ENCODE data around the gene ANO1. TPM values are rescaled to one million over a fixed set of nuclear protein-coding genes. Genes with fewer than 3 reads are reported as not detected.
A peak's percentile ranks its signal among the peaks of the same experiment; 100 is the strongest.

ANO1 gene
- polyA plus RNA-seq, 4 donors = 1.1 to 8.3 (median 2.9) TPM; not detected in 1

- DNase-seq (no peak), FAIRE-seq (no peak)
- no peaks in the 10 kb centered on the region for H3K36me3 ChIP-seq (ENCODE audit: control insufficient read depth in 3 of 3, insufficient read depth in 2 of 3, low read depth in 1 of 3, low read length in 3 of 3)
- no peaks in the 10 kb centered on the region for H3K4me1 ChIP-seq (ENCODE audit: control insufficient read depth in 3 of 3, insufficient read depth in 2 of 3, low read depth in 1 of 3, low read length in 2 of 3)
- H3K27ac ChIP-seq (ENCODE audit: low read depth in 1 of 3, low read length in 2 of 3) = no peak overlapping the region
- peaks cover 0 to 13% (median 9%) of the 10 kb centered on the region in 3 donors for H3K27me3 ChIP-seq (ENCODE audit: control insufficient read depth in 3 of 3, insufficient read depth in 3 of 3, low read length in 3 of 3)
- no peaks in the 10 kb centered on the region for H3K9me3 ChIP-seq (ENCODE audit: control insufficient read depth in 2 of 2, insufficient read depth in 1 of 2, low read depth in 1 of 2, low read length in 1 of 2)
- no peak overlapping the region for H3K4me3 ChIP-seq (ENCODE audit: low read depth in 1 of 3, low read length in 3 of 3)
- 89 to 96% (median 93%) methylated on average over 9 of the region's 9 CpGs for WGBS, 3 donors
These were observed 73.6 kb downstream of the ANO1 start for GRCh38 chr11:70151671-70152070.

DNA sequence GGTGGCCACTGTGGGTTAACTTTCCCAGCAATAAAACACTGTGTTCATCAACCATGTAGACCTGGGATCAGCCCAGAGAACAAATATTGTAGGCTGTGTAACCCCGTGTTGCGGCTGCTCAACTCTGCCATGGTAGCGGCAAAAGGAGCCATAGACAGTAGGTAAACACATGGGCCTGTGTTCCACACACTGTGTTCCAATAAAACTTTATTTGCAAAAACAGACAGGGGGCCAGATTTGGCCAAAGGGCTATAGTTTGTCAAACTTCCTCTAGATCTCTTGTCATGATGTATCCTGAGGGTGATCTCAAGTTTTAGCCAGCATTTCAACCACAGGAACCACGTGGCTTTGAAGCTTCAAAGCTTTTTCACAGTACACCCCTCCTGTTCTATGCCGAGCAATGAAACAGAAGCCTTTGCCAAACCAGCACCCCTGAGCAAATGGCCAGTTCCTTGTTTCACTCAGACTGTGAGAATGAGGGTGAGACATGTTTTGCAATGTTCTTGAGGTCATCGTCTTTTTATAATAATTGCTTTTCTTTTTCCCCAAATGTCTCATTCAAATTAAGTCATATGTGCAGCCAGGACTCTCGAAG lies 75.1 kb downstream of the ANO1 start:
- Histone ChIP-seq H3K27me3 (ENCODE audit: control insufficient read depth in 3 of 3, insufficient read depth in 3 of 3, low read length in 3 of 3) (peaks cover 0 to 6% (median 3%) of the 10 kb centered on the region in 3 donors), H3K36me3 (ENCODE audit: control insufficient read depth in 3 of 3, insufficient read depth in 2 of 3, low read depth in 1 of 3, low read length in 3 of 3) (no peaks in the 10 kb centered on the region), H3K27ac (ENCODE audit: low read depth in 1 of 3, low read length in 2 of 3) (no peak overlapping the region), H3K9me3 (ENCODE audit: control insufficient read depth in 2 of 2, insufficient read depth in 1 of 2, low read depth in 1 of 2, low read length in 1 of 2) (no peaks in the 10 kb centered on the region), H3K4me1 (ENCODE audit: control insufficient read depth in 3 of 3, insufficient read depth in 2 of 3, low read depth in 1 of 3, low read length in 2 of 3) (no peaks in the 10 kb centered on the region), H3K4me3 (ENCODE audit: low read depth in 1 of 3, low read length in 3 of 3) (no peak overlapping the region)
- FAIRE-seq (no peak), DNase-seq (no peak)
- 81 to 84% (median 82%) methylated on average over 7 of the region's 7 CpGs for WGBS, 3 donors

GRCh38 chr11:70155386-70155785 lies 77.3 kb downstream of the ANO1 start:
- Histone ChIP-seq H3K4me3 (ENCODE audit: low read depth in 1 of 3, low read length in 3 of 3) (no peak overlapping the region), H3K9me3 (ENCODE audit: control insufficient read depth in 2 of 2, insufficient read depth in 1 of 2, low read depth in 1 of 2, low read length in 1 of 2) (peaks cover 0 to 3% of the 10 kb centered on the region in 2 donors), H3K36me3 (ENCODE audit: control insufficient read depth in 3 of 3, insufficient read depth in 2 of 3, low read depth in 1 of 3, low read length in 3 of 3) (no peaks in the 10 kb centered on the region), H3K27ac (ENCODE audit: low read depth in 1 of 3, low read length in 2 of 3) (no peak overlapping the region), H3K4me1 (ENCODE audit: control insufficient read depth in 3 of 3, insufficient read depth in 2 of 3, low read depth in 1 of 3, low read length in 2 of 3) (no peaks in the 10 kb centered on the region), H3K27me3 (ENCODE audit: control insufficient read depth in 3 of 3, insufficient read depth in 3 of 3, low read length in 3 of 3) (peaks cover 0 to 3% (median 1%) of the 10 kb centered on the region in 3 donors)
- 82 to 89% (median 88%) methylated on average over 14 of the region's 14 CpGs for WGBS, 3 donors
- DNase-seq (no peak), FAIRE-seq (no peak)

DNA sequence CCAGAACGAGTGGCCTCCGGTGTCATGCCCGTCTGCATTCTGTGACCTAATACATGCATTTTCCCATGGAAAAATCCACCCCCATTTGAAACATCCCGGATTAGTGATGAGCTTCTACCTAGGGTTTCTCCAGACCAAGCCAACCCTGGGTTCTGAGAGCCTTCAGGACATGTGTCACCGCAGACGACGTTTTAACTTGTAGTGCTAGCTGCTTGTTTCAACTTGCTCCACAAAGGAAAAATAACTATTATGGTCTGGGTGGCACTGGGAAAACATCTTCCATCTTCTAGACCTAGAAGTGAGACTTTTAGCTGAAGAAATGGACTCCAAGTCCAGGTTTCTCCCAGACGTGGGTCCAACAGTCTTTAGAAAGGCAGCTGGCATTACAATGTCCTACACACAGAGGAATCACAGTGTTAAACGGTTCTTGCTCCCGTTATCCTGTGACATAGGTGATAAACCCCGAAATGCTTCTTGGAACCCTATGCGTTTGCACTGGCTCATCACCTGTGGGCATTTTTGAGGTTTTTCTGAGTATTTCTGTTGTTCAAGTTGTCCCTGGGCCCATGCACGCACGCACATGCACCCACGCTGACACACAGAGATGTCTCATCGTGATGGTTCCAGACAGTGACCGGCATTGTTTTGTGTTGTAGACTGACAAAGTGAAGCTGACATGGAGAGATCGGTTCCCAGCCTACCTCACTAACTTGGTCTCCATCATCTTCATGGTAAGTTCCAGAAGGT lies 78.3 kb downstream of the ANO1 start:
- 80 to 84% (median 82%) methylated on average over 18 of the region's 18 CpGs for WGBS, 3 donors
- H3K9me3 ChIP-seq (ENCODE audit: control insufficient read depth in 2 of 2, insufficient read depth in 1 of 2, low read depth in 1 of 2, low read length in 1 of 2) = peaks cover 0 to 3% of the 10 kb centered on the region in 2 donors
- no peak for FAIRE-seq
- no peaks in the 10 kb centered on the region for H3K4me1 ChIP-seq (ENCODE audit: control insufficient read depth in 3 of 3, insufficient read depth in 2 of 3, low read depth in 1 of 3, low read length in 2 of 3)
- H3K27me3 ChIP-seq (ENCODE audit: control insufficient read depth in 3 of 3, insufficient read depth in 3 of 3, low read length in 3 of 3) = peaks cover 0 to 3% (median 1%) of the 10 kb centered on the region in 3 donors
- H3K4me3 ChIP-seq (ENCODE audit: low read depth in 1 of 3, low read length in 3 of 3) = no peak overlapping the region
- DNase-seq = no peak
- no peaks in the 10 kb centered on the region for H3K36me3 ChIP-seq (ENCODE audit: control insufficient read depth in 3 of 3, insufficient read depth in 2 of 3, low read depth in 1 of 3, low read length in 3 of 3)
- no peak overlapping the region for H3K27ac ChIP-seq (ENCODE audit: low read depth in 1 of 3, low read length in 2 of 3)

DNA sequence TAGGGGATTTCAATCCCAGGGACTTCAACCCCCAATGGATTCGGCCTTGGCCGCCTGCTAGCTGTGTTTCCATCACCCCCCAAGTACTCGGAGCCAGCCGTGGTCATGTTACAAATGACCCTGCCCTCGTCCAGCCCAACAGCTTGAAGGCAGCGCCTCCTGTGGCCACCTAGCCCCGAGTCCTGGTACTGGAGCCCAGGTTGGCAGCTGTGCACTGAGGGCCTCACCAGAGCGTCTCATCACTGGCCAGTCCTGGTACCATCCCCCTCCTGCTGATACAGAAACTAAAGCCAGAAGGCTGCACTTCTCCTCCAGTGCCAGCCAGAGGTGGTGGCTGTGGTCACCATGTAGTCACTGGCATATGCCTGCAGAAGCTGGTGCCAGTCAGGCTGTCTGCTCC lies 80.1 kb downstream of the ANO1 start:
- Histone ChIP-seq H3K27me3 (ENCODE audit: control insufficient read depth in 3 of 3, insufficient read depth in 3 of 3, low read length in 3 of 3) (peaks cover 0 to 1% (median under 1%) of the 10 kb centered on the region in 3 donors), H3K4me1 (ENCODE audit: control insufficient read depth in 3 of 3, insufficient read depth in 2 of 3, low read depth in 1 of 3, low read length in 2 of 3) (no peaks in the 10 kb centered on the region), H3K27ac (ENCODE audit: low read depth in 1 of 3, low read length in 2 of 3) (no peak overlapping the region), H3K9me3 (ENCODE audit: control insufficient read depth in 2 of 2, insufficient read depth in 1 of 2, low read depth in 1 of 2, low read length in 1 of 2) (peaks cover 0 to 3% of the 10 kb centered on the region in 2 donors), H3K4me3 (ENCODE audit: low read depth in 1 of 3, low read length in 3 of 3) (no peak overlapping the region), H3K36me3 (ENCODE audit: control insufficient read depth in 3 of 3, insufficient read depth in 2 of 3, low read depth in 1 of 3, low read length in 3 of 3) (no peaks in the 10 kb centered on the region)
- WGBS, 3 donors = 40 to 48% (median 41%) methylated on average over 8 of the region's 8 CpGs
- DNase-seq (no peak), FAIRE-seq (no peak)

DNA sequence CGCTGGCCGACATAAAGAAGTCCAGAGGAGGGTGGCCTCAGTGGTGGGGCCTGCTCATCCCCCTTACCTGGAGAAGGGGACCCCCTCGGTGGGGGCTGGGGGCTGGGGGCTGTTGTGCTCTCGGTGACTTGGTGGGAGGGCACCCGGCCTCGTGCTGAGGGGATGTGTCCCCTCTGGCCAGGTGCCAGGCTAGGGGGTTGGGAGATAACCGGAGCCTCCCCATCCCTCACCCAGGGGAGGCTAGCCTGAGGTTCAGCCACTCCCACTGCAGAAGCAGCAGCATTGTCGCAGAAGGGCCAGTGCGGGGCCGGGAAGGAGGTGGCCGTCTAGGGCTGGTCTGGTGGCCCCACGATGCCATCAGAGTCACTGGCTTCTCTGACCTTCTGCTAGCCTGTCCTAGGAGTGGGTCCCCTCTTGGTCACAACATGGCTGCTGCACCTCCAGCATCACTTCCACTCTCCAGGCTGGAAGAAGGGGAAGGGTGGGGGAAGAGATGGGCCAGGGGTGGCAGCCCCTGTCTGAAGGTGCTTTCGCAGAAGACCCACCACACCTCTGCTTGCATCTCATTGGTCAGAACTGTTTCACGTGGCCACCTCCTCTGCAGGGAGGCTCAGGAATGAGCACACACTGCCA lies 80.8 kb downstream of the ANO1 start:
- H3K36me3 ChIP-seq (ENCODE audit: control insufficient read depth in 3 of 3, insufficient read depth in 2 of 3, low read depth in 1 of 3, low read length in 3 of 3) = no peaks in the 10 kb centered on the region
- FAIRE-seq = no peak
- peaks cover 0 to 1% (median 0%) of the 10 kb centered on the region in 3 donors for H3K27me3 ChIP-seq (ENCODE audit: control insufficient read depth in 3 of 3, insufficient read depth in 3 of 3, low read length in 3 of 3)
- no peak for DNase-seq
- H3K4me1 ChIP-seq (ENCODE audit: control insufficient read depth in 3 of 3, insufficient read depth in 2 of 3, low read depth in 1 of 3, low read length in 2 of 3) = no peaks in the 10 kb centered on the region
- H3K27ac ChIP-seq (ENCODE audit: low read depth in 1 of 3, low read length in 2 of 3) = no peak overlapping the region
- peaks cover 0 to 3% of the 10 kb centered on the region in 2 donors for H3K9me3 ChIP-seq (ENCODE audit: control insufficient read depth in 2 of 2, insufficient read depth in 1 of 2, low read depth in 1 of 2, low read length in 1 of 2)
- 84 to 87% (median 87%) methylated on average over 14 of the region's 14 CpGs for WGBS, 3 donors
- H3K4me3 ChIP-seq (ENCODE audit: low read depth in 1 of 3, low read length in 3 of 3) = no peak overlapping the region

DNA sequence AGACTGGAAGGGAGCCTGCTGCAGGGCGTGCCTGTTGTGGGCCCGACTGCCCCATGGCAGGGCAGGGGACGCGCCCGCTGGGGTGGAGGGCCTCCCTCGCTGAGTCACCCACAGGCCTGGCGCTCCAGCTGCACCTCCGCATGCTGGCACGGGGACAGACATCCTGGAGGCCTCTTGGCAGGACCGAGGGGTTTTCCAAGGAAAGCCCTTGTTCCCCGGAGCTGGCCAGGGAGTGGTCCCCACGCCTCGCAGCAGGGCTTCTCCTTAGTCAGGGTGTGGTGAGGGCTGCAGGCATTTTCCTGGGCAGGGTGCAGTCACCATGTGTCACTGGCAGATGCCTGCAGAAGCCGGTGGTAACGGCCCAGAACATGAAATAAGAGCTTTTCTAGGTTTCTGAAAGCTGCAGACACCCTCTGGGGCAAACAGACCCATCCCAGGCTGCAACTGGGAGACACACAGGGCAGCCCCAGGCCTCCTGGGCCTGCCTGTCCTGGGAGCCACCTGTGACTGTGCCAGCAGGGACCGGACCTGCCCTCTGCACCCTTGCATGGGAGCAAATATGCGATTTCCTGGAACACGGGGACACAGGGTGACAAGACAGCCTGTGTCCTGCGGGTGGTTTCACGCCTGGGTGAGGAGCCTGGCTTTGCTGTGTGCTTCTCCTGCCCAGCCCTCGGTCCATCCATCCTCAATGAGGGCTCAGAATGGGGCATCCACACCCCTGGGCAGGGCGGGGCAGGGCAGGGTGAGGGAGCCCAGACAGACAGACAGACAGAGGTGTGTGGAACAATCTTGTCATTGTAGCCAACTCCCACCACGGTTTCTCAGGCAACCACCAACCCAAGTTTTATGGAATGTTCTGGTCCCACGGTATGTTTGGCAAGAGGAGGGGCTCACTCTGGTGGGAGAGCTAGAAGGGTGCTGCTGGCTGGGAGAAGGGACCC lies 81.8 kb downstream of the ANO1 start:
- no peaks in the 10 kb centered on the region for H3K36me3 ChIP-seq (ENCODE audit: control insufficient read depth in 3 of 3, insufficient read depth in 2 of 3, low read depth in 1 of 3, low read length in 3 of 3)
- H3K27me3 ChIP-seq (ENCODE audit: control insufficient read depth in 3 of 3, insufficient read depth in 3 of 3, low read length in 3 of 3) = peaks cover 0 to 1% (median 0%) of the 10 kb centered on the region in 3 donors
- no peak overlapping the region for H3K27ac ChIP-seq (ENCODE audit: low read depth in 1 of 3, low read length in 2 of 3)
- H3K9me3 ChIP-seq (ENCODE audit: control insufficient read depth in 2 of 2, insufficient read depth in 1 of 2, low read depth in 1 of 2, low read length in 1 of 2) = peaks cover 0 to 3% of the 10 kb centered on the region in 2 donors
- FAIRE-seq (no peak), DNase-seq (peak in 1 of 2 donors; percentile 39)
- WGBS, 3 donors = 23 to 59% (median 39%) methylated on average over 22 to 24 of the region's 24 CpGs
- H3K4me1 ChIP-seq (ENCODE audit: control insufficient read depth in 3 of 3, insufficient read depth in 2 of 3, low read depth in 1 of 3, low read length in 2 of 3) = no peaks in the 10 kb centered on the region
- H3K4me3 ChIP-seq (ENCODE audit: low read depth in 1 of 3, low read length in 3 of 3) = no peak overlapping the region

All from small intestine (tissue), 7 donors.